HUES64 (cell line): ENCODE results near the gene GPR37.

Experiments
- H3K27ac ChIP-seq: 2 replicates; pipeline ENCODE4 v1.7.0; 2013; ENCODE audit warnings: low read depth, low read length, inconsistent platforms
- H3K27me3 ChIP-seq: 2 replicates; pipeline ENCODE4 v1.6.1; 2013; ENCODE audit warnings: mild to moderate bottlenecking, low read length; ENCODE audit not compliant: insufficient read depth
- H3K36me3 ChIP-seq: 2 replicates; pipeline ENCODE4 v1.6.1; 2013; ENCODE audit warnings: mild to moderate bottlenecking, low read length; ENCODE audit not compliant: insufficient read depth
- H3K4me1 ChIP-seq: 2 replicates; pipeline ENCODE4 v1.6.1; 2013; ENCODE audit warnings: mild to moderate bottlenecking, low read length, moderate library complexity; ENCODE audit not compliant: insufficient read depth
- H3K4me3 ChIP-seq: 2 replicates; pipeline ENCODE4 v1.5.1; 2013; ENCODE audit warnings: mild to moderate bottlenecking, low read length, moderate library complexity
- H3K9ac ChIP-seq: 2 replicates; pipeline ENCODE4 v1.6.1; 2013; ENCODE audit warnings: mild to moderate bottlenecking, low read depth, low read length
- H3K9me3 ChIP-seq: 2 replicates; pipeline ENCODE4 v1.6.1; 2013; ENCODE audit warnings: low read depth, low read length; ENCODE audit not compliant: insufficient read depth
- WGBS: fragments of 150-250, 120-280 bp; methylation state at CpG from one replicate; pipeline ENCODE4 v1.1.7; 2013; ENCODE audit warnings: missing lambda C conversion rate; 5-methylcytosine and 5-hydroxymethylcytosine counted together

Gene GPR37

GRCh38 chr7:124697746-124698145, 67.8 kb downstream of the GPR37 start:
- Histone ChIP-seq H3K27ac (no peak overlapping the region), H3K4me1 (no peaks in the 10 kb centered on the region), H3K36me3 (no peaks in the 10 kb centered on the region), H3K9me3 (no peaks in the 10 kb centered on the region), H3K4me3 (no peak overlapping the region), H3K27me3 (no peaks in the 10 kb centered on the region), H3K9ac (no peak overlapping the region)
- WGBS: 98% methylated on average over 4 of the region's 4 CpGs
